ENCODE measurements around the gene TERB1. TPM values are rescaled to one million over a fixed set of nuclear protein-coding genes. Genes with fewer than 3 reads are reported as not detected.

TERB1 gene, protein sequence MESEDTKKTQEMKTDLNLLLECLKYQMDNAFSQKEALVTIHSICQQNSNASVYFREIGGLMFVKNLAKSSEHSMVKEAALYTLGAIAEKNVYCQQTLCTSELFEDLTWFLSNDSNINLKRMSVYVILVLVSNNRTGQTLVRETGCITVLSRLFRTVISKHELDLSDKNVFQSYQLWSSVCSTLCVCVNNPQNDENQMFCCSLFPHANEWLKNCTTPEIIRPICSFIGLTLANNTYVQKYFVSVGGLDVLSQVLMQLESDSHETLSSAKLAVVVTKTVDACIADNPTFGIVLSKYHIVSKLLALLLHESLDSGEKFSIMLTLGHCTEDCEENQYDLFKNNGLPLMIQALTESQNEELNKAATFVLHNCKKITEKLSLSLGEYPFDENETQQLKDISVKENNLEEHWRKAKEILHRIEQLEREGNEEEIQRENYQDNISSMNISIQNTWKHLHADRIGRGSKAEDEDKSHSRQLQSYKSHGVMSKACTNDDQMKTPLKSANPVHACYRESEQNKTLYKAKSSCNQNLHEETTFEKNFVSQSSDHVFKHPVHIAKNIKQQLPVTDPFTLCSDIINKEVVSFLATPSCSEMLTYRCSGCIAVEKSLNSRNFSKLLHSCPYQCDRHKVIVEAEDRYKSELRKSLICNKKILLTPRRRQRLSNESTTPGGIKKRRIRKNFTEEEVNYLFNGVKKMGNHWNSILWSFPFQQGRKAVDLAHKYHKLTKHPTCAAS
- 0.34 TPM in 1 of 2 replicates, not detected in the other for total RNA-seq

GRCh38 chr16:66801320-66802105 is at the start of gene TERB1:
TSS of gene TERB1 (minus strand) at chr16:66801584. CDS start at chr16:66796798, 4,786 bp downstream.
- DNase-seq (ENCODE audit: low spot score): no peak
- Mint-ChIP-seq H3K27ac (no peak within 1 kb of the TSS), H3K9me3 (no peaks in the 10 kb centered on the region), H3K4me3 (ENCODE audit: low read depth) (no peak within 1 kb of the TSS), H3K4me1 (ENCODE audit: low read depth) (no peaks in the 10 kb centered on the region), H3K36me3 (ENCODE audit: low read depth) (peaks cover 26% of the 10 kb centered on the region), H3K27me3 (ENCODE audit: low read depth) (no peaks in the 10 kb centered on the region)
- intact Hi-C loops (cut with micrococcal nuclease): no loop called here

DNA sequence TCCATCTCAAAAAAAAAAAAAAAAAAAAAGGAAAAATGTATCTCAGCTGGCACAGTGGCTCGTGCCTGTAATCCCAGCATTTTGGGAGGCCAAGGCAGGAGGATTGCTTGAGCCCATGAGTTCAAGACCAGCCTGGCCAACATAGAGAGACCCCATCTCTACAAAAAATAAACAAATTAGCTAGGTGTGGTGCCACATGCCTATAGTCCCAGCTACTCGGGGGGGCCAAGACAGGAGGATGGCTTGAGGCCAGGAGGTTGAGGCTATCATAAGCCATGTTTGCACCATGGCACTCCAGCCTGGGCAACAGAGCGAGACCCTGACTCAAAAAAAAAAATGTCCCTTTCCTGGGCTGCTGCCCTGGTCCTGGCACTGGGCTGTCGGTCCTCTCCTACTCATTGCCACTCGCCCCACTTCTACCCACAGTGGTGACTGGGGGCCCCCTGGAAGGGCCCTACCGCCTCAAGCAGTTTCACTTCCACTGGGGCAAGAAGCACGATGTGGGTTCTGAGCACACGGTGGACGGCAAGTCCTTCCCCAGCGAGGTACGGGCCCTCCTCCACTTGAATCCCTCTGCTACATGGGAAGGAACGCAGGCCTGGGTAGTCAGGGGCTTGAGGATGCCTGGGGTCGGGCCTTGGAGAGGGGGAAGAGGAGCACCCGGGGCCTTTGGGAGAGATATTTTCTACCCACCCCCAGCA is 48.9 kb upstream of the TERB1 start:
- Mint-ChIP-seq H3K36me3 (ENCODE audit: low read depth) (no peaks in the 10 kb centered on the region), H3K27ac (no peak overlapping the region), H3K4me3 (ENCODE audit: low read depth) (no peak overlapping the region), H3K4me1 (ENCODE audit: low read depth) (peaks cover 19% of the 10 kb centered on the region), H3K9me3 (no peaks in the 10 kb centered on the region), H3K27me3 (ENCODE audit: low read depth) (peaks cover 14% of the 10 kb centered on the region)
- no peak for DNase-seq (ENCODE audit: low spot score)
- intact Hi-C loops (cut with micrococcal nuclease): no loop called here

- Mint-ChIP-seq H3K36me3 (ENCODE audit: low read depth) (no peaks in the 10 kb centered on the region), H3K4me1 (ENCODE audit: low read depth) (peaks cover 22% of the 10 kb centered on the region)
Observed at GRCh38 chr16:66849549-66849948, 48.2 kb upstream of the TERB1 start.

GRCh38 chr16:66849021-66849420 is 47.6 kb upstream of the TERB1 start:
- intact Hi-C loops (cut with micrococcal nuclease): no loop called here
- Mint-ChIP-seq H3K9me3 (no peaks in the 10 kb centered on the region), H3K27me3 (ENCODE audit: low read depth) (peaks cover 18% of the 10 kb centered on the region), H3K27ac (no peak overlapping the region), H3K36me3 (ENCODE audit: low read depth) (no peaks in the 10 kb centered on the region), H3K4me3 (ENCODE audit: low read depth) (no peak overlapping the region), H3K4me1 (ENCODE audit: low read depth) (peaks cover 22% of the 10 kb centered on the region)
- no peak for DNase-seq (ENCODE audit: low spot score)

More at GRCh38 chr16:66849549-66849948, 48.2 kb upstream of the TERB1 start:
- H3K9me3 Mint-ChIP-seq: no peaks in the 10 kb centered on the region
- H3K27me3 Mint-ChIP-seq (ENCODE audit: low read depth): peaks cover 18% of the 10 kb centered on the region
- no peak overlapping the region for H3K4me3 Mint-ChIP-seq (ENCODE audit: low read depth)
- intact Hi-C loops (cut with micrococcal nuclease): no loop called here
- no peak for DNase-seq (ENCODE audit: low spot score)
- H3K27ac Mint-ChIP-seq: no peak overlapping the region

- no peak overlapping the region for H3K4me3 Mint-ChIP-seq (ENCODE audit: low read depth)
- H3K9me3 Mint-ChIP-seq: no peaks in the 10 kb centered on the region
- DNase-seq (ENCODE audit: low spot score): no peak
- peaks cover 27% of the 10 kb centered on the region for H3K27me3 Mint-ChIP-seq (ENCODE audit: low read depth)
- peak overlapping the region; percentile 29 for H3K27ac Mint-ChIP-seq
- intact Hi-C loops (cut with micrococcal nuclease): no loop called here
- peaks cover 22% of the 10 kb centered on the region for H3K4me1 Mint-ChIP-seq (ENCODE audit: low read depth)
- H3K36me3 Mint-ChIP-seq (ENCODE audit: low read depth): no peaks in the 10 kb centered on the region
Observed at GRCh38 chr16:66848172-66848571, 46.8 kb upstream of the TERB1 start.

DNA sequence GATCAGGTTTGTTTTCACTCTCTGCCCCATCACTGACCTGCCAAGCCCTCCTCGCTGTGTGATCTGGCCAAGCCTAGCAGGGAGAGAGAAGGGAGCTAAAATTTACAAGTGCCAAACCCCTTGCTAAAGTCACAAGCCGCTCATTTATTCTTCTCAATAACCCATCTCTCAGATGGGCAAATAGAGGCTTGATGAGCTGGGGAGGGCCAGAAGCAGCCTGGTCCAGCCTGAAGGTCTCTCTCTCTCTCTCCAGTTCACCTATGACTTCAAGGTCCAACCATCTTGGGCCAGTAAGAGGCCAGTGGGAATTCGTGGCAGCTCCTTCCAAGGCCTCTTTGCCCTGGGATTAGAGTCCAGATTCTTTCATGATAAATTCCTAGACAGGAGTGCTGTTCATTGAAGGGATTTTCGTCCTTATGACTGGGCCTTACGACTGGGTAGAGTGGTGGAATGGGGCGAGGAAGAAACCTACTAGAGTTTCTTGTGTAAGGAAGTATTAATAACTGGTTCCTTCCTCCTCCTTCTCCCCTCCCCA is 46.2 kb upstream of the TERB1 start:
- Mint-ChIP-seq H3K27me3 (ENCODE audit: low read depth) (peaks cover 28% of the 10 kb centered on the region), H3K9me3 (no peaks in the 10 kb centered on the region), H3K4me1 (ENCODE audit: low read depth) (peaks cover 22% of the 10 kb centered on the region), H3K27ac (peak overlapping the region; percentile 29), H3K4me3 (ENCODE audit: low read depth) (no peak overlapping the region), H3K36me3 (ENCODE audit: low read depth) (no peaks in the 10 kb centered on the region)
- no peak for DNase-seq (ENCODE audit: low spot score)
- intact Hi-C loops (cut with micrococcal nuclease): no loop called here

DNA sequence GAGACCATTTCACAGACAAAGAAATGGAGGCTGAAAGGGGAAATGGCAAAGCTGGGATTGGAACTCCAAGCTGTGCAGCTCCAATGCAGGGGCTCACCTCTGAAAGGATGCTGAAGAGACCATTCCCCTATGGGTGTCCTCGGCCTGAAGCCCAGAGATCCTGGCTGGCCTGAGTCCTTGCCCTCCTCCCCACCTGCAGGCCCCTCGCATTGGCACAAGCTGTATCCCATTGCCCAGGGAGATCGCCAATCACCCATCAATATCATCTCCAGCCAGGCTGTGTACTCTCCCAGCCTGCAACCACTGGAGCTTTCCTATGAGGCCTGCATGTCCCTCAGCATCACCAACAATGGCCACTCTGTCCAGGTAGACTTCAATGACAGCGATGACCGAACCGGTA is 45.4 kb upstream of the TERB1 start:
- Mint-ChIP-seq H3K9me3 (no peaks in the 10 kb centered on the region), H3K4me3 (ENCODE audit: low read depth) (no peak overlapping the region), H3K27ac (no peak overlapping the region), H3K27me3 (ENCODE audit: low read depth) (peaks cover 30% of the 10 kb centered on the region), H3K36me3 (ENCODE audit: low read depth) (no peaks in the 10 kb centered on the region), H3K4me1 (ENCODE audit: low read depth) (peaks cover 22% of the 10 kb centered on the region)
- intact Hi-C loops (cut with micrococcal nuclease): no loop called here
- DNase-seq (ENCODE audit: low spot score): no peak

DNA sequence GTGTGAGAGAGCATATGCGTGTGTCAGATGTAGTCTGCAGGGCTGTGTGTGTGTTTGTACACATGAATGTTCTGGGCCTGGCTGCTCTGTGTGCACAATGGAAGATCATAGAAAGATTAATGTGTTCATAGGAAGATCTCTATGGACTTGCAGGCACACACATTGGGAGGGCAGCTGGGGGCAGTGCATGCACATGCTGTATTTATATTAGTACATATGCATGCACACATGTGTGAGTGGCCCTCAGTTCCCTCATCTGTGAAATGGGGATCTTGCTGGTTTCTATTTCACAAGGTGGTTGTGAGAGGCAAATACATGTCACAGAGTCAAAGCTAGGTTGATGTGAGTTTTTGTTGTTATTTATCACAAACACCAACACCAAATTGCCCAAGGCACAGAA is 44.9 kb upstream of the TERB1 start:
- H3K27ac Mint-ChIP-seq: no peak overlapping the region
- H3K4me3 Mint-ChIP-seq (ENCODE audit: low read depth): no peak overlapping the region
- no peak for DNase-seq (ENCODE audit: low spot score)
- H3K9me3 Mint-ChIP-seq: no peaks in the 10 kb centered on the region
- H3K27me3 Mint-ChIP-seq (ENCODE audit: low read depth): peaks cover 30% of the 10 kb centered on the region
- intact Hi-C loops (cut with micrococcal nuclease): no loop called here
- peaks cover 22% of the 10 kb centered on the region for H3K4me1 Mint-ChIP-seq (ENCODE audit: low read depth)
- no peaks in the 10 kb centered on the region for H3K36me3 Mint-ChIP-seq (ENCODE audit: low read depth)

GRCh38 chr16:66845791-66846221 is 44.4 kb upstream of the TERB1 start:
- H3K4me1 Mint-ChIP-seq (ENCODE audit: low read depth): peaks cover 22% of the 10 kb centered on the region
- H3K4me3 Mint-ChIP-seq (ENCODE audit: low read depth): no peak overlapping the region
- peaks cover 30% of the 10 kb centered on the region for H3K27me3 Mint-ChIP-seq (ENCODE audit: low read depth)
- no peak overlapping the region for H3K27ac Mint-ChIP-seq
- no peaks in the 10 kb centered on the region for H3K36me3 Mint-ChIP-seq (ENCODE audit: low read depth)
- intact Hi-C loops (cut with micrococcal nuclease): no loop called here
- no peaks in the 10 kb centered on the region for H3K9me3 Mint-ChIP-seq
- DNase-seq (ENCODE audit: low spot score): no peak

- Mint-ChIP-seq H3K4me1 (ENCODE audit: low read depth) (peaks cover 22% of the 10 kb centered on the region), H3K4me3 (ENCODE audit: low read depth) (peak overlapping the region; percentile 18), H3K36me3 (ENCODE audit: low read depth) (no peaks in the 10 kb centered on the region), H3K9me3 (no peaks in the 10 kb centered on the region), H3K27ac (no peak overlapping the region), H3K27me3 (ENCODE audit: low read depth) (peaks cover 30% of the 10 kb centered on the region)
- intact Hi-C loops (cut with micrococcal nuclease): no loop called here
- no peak for DNase-seq (ENCODE audit: low spot score)
Observed at GRCh38 chr16:66845080-66845410, 43.7 kb upstream of the TERB1 start.

DNA sequence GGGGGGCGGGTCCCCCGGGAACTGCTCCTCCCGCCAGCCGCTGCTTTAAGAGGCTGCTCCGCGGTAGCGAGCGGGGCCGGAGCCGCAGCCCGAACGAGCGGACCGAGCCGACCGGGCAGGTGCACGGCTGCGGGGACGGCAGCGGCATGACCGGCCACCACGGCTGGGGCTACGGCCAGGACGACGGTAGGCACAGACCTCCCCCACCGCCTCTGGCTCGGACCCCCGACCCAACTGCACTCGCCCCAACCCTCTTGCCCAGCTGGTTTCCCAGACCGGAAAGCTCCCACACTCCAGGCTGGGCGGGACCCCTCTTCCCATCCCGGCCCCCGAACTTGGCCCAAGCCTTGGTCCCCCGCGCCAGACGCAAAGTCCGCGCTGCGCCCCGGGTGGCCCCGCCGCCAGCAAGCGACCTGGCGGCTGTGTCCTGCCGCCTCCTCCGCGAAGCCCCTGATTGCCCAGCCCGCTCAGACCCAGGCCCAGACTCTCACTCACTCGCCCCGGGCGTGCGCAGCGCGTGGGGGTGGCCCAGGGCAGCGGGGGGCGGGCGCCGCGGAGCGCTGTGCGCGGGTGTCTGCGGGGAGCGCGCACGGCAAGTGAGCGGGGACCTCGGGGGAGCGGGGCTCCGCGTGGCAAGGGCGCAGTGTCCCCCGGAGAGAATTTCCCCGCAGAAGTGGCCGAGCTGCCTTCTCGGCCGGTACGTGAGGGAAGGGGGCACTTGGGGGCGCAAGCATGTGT is 43.1 kb upstream of the TERB1 start, which contains the start of gene CA7:
Gene CA7, plus strand, starts transcription at position 73 of the 738 bp plus-strand sequence. Its CDS starts 74 bp downstream, at position 147.
- H3K4me1 Mint-ChIP-seq (ENCODE audit: low read depth): peaks cover 22% of the 10 kb centered on the region
- H3K4me3 Mint-ChIP-seq (ENCODE audit: low read depth): peak within 1 kb of the TSS; percentile 70
- no peaks in the 10 kb centered on the region for H3K36me3 Mint-ChIP-seq (ENCODE audit: low read depth)
- H3K27me3 Mint-ChIP-seq (ENCODE audit: low read depth): peaks cover 33% of the 10 kb centered on the region
- no peaks in the 10 kb centered on the region for H3K9me3 Mint-ChIP-seq
- no peak within 1 kb of the TSS for H3K27ac Mint-ChIP-seq
- no peak for DNase-seq (ENCODE audit: low spot score)
- intact Hi-C loops (cut with micrococcal nuclease): no loop called here
